ENCODE measurements around the gene RYK.

DNA sequence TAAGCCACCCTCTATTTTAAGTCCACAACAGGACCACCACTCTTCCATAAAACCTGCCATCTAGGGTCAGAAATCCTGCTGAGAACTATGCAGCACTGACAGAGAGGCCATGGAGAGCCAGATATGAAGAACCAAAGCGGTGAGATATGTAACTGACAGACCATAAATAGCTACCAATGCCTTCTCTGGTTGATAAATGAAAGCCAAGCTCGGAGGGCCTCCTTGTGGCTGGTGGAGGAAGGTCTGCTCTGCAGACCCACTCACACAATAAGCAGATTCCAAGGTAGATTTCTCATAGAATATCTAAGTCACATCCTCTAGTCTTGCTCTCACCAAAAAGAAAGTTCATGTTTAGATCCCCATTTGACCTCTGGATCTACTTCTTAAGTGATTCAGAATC lies 38.9 kb downstream of the RYK start:
- TF ChIP-seq, protein P1, sequence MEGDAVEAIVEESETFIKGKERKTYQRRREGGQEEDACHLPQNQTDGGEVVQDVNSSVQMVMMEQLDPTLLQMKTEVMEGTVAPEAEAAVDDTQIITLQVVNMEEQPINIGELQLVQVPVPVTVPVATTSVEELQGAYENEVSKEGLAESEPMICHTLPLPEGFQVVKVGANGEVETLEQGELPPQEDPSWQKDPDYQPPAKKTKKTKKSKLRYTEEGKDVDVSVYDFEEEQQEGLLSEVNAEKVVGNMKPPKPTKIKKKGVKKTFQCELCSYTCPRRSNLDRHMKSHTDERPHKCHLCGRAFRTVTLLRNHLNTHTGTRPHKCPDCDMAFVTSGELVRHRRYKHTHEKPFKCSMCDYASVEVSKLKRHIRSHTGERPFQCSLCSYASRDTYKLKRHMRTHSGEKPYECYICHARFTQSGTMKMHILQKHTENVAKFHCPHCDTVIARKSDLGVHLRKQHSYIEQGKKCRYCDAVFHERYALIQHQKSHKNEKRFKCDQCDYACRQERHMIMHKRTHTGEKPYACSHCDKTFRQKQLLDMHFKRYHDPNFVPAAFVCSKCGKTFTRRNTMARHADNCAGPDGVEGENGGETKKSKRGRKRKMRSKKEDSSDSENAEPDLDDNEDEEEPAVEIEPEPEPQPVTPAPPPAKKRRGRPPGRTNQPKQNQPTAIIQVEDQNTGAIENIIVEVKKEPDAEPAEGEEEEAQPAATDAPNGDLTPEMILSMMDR (IDR thresholded peaks at IDR 0.05), result peak in 5 of 6 experiments; percentile 22 to 46 (median 41)
- TF ChIP-seq POLR2A (IDR thresholded peaks at IDR 0.05), result no peak
